ENCODE measurements around the gene NIPSNAP2. TPM values are rescaled to one million over a fixed set of nuclear protein-coding genes. Genes with fewer than 3 reads are reported as not detected.
"Not testable (repeated sequence)": the region's sequence is repeated elsewhere in the genome, so short reads cannot be mapped to it uniquely, and the experiment has no call there.

NIPSNAP2 gene
- total and polyA plus RNA-seq, 2 donors: 67.8 to 75.4 TPM

DNA sequence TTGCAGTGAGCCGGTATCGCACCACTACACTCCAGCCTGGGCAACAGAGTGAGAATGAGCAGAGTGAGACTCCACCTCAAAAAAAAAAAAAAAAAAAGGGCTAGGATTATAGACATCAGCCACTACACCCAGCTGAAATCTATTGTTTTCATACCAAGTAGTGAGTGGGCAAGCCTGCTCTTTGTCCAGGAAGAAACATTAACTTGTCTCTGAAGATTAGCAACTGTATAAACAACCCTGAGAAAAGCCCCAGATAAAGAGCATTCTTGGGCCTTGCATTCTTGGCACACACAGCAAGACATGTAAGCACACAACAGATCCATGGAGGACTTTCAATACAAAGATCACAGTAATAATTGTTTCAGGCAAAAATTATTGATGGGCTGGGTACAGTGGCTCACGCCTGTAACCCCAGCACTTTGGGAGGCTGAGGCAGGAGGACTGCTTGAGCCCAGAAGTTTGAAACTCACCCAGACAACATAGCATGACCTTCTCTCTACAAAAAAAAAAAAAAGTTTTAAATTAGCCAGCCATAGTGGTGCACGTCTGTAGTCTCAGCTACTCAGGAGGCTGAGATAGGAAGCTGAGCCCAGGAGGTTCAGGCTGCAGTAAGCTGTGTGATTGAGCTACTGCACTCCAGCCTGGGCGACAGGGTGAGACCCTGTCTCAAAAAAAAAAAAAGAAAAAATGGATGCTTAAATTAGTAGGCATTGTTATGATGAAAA, 82.5 kb downstream of the NIPSNAP2 start:
- no peak for DNase-seq (ENCODE audit: extremely low spot score)
- no peaks in the 10 kb centered on the region for H3K4me1 ChIP-seq (ENCODE audit: insufficient read depth)
- no peaks in the 10 kb centered on the region for H3K36me3 ChIP-seq (ENCODE audit: insufficient read depth)
- no peak overlapping the region for H3K27ac ChIP-seq (ENCODE audit: low read depth)
- no peak overlapping the region for H3K4me3 ChIP-seq (ENCODE audit: low read depth, low read length)
- 21% methylated on average over 5 of the region's 5 CpGs for WGBS

GRCh38 chr7:56047446-56048116, 83.2 kb downstream of the NIPSNAP2 start:
- not testable (repeated sequence) for H3K4me1 ChIP-seq (ENCODE audit: insufficient read depth); H3K36me3 ChIP-seq (ENCODE audit: insufficient read depth); H3K27ac ChIP-seq (ENCODE audit: low read depth); H3K4me3 ChIP-seq (ENCODE audit: low read depth, low read length); DNase-seq (ENCODE audit: extremely low spot score)
- WGBS: 48% methylated on average over 11 of the region's 11 CpGs

DNA sequence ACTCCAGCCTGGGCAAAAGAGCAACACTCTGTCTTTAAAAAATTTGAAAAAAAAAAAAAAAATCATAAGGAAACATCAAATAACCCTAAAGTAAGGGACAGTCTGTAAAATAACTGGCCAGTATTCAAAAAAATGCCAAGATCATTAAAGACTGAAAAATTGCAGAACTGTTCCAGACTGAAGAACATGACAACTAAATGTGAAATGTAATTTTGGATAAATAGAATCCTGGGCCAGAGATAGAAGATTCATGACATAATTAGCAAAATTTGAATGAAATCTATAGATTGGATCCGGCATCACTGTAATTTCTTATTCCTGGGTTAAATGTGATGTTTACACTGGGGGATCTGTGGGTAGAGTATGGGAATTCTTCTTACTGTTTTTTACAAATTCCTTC, 83.9 kb downstream of the NIPSNAP2 start:
- no peak for DNase-seq (ENCODE audit: extremely low spot score)
- Histone ChIP-seq H3K27ac (ENCODE audit: low read depth) (no peak overlapping the region), H3K4me3 (ENCODE audit: low read depth, low read length) (no peak overlapping the region), H3K36me3 (ENCODE audit: insufficient read depth) (no peaks in the 10 kb centered on the region), H3K4me1 (ENCODE audit: insufficient read depth) (no peaks in the 10 kb centered on the region)
- 68% methylated on average over 1 of the region's 1 CpG for WGBS

DNA sequence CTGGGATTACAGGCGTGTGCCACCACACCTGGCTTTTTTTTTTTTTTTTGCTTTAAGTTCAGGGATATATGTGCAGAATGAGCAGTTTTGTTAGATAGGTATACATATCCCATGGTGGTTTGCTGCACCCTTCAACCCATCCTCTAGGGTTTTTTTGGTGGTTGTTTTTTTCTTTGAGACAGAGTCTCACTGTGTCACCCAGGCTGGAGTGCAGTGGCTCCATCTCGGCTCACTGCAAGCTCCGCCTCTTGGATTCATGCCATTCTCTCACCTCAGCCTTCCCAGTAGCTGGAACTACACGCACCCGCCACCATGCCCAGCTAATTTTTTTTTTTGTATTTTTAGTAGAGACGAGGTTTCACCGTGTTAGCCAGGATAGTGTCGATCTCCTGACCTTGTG, 84.4 kb downstream of the NIPSNAP2 start:
- not testable (repeated sequence) for H3K36me3 ChIP-seq (ENCODE audit: insufficient read depth); DNase-seq (ENCODE audit: extremely low spot score); H3K4me3 ChIP-seq (ENCODE audit: low read depth, low read length); H3K4me1 ChIP-seq (ENCODE audit: insufficient read depth); H3K27ac ChIP-seq (ENCODE audit: low read depth)
- WGBS: 44% methylated on average over 8 of the region's 8 CpGs

Other genes with a start within 250 kb of the NIPSNAP2 start
- not detected for gene SEPTIN14, start 101.8 kb upstream of the NIPSNAP2 start, total RNA-seq
- not detected for gene SEPTIN14, start 101.8 kb upstream of the NIPSNAP2 start, polyA plus RNA-seq
- 16.3 TPM for gene ZNF713, start 77.1 kb upstream of the NIPSNAP2 start, total RNA-seq
- gene ZNF713, start 77.1 kb upstream of the NIPSNAP2 start, polyA plus RNA-seq: 1.6 TPM
- 15.1 TPM for gene MRPS17, start 12.7 kb upstream of the NIPSNAP2 start, total RNA-seq
- 14.9 TPM for gene MRPS17, start 12.7 kb upstream of the NIPSNAP2 start, polyA plus RNA-seq
- gene PSPH, start 86.9 kb downstream of the NIPSNAP2 start, total RNA-seq: 19.9 TPM
- 6.9 TPM for gene PSPH, start 86.9 kb downstream of the NIPSNAP2 start, polyA plus RNA-seq
- 133 TPM for gene CCT6A, start 87.2 kb downstream of the NIPSNAP2 start, total RNA-seq
- gene CCT6A, start 87.2 kb downstream of the NIPSNAP2 start, polyA plus RNA-seq: 90.8 TPM
- 62.9 TPM for gene SUMF2, start 99.7 kb downstream of the NIPSNAP2 start, total RNA-seq
- gene SUMF2, start 99.7 kb downstream of the NIPSNAP2 start, polyA plus RNA-seq: 104 TPM
- 3.6 TPM for gene PHKG1, start 128.4 kb downstream of the NIPSNAP2 start, total RNA-seq
- gene PHKG1, start 128.4 kb downstream of the NIPSNAP2 start, polyA plus RNA-seq: 13.0 TPM
- gene CHCHD2, start 141.9 kb downstream of the NIPSNAP2 start, total RNA-seq: 156 TPM
- gene CHCHD2, start 141.9 kb downstream of the NIPSNAP2 start, polyA plus RNA-seq: 495 TPM
- gene NUPR2, start 151.8 kb downstream of the NIPSNAP2 start, total RNA-seq: 0.79 TPM
- gene NUPR2, start 151.8 kb downstream of the NIPSNAP2 start, polyA plus RNA-seq: not detected